T1000 (cell line): ENCODE data around the gene CEACAM21.

Experiments used
- DNase-seq: peaks from one replicate; lab custom pipeline; 2025; ENCODE audit warnings: mixed read lengths; lab: John Stamatoyannopoulos, UW

Gene CEACAM21

DNA sequence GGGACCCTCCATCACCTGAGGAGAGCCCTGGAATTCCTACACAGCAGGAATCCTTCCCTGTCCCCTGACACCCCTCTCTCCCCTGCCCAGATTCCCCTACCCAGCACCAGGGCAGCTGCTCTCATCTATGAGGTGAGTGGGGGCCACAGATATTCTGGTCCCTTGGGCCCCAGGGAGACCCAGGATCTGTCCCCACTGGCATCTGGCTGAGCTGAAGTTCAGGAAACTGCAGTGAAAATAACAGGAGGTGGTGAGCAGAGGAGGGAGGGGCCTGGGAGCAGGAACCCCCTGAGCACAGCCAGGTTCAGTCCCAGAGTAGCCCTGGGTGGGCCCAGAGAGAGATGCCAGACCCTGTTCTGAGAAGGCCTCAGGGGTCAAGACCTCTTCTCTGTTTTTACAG is 10.1 kb downstream of the CEACAM21 start:
- no peak for DNase-seq

DNA sequence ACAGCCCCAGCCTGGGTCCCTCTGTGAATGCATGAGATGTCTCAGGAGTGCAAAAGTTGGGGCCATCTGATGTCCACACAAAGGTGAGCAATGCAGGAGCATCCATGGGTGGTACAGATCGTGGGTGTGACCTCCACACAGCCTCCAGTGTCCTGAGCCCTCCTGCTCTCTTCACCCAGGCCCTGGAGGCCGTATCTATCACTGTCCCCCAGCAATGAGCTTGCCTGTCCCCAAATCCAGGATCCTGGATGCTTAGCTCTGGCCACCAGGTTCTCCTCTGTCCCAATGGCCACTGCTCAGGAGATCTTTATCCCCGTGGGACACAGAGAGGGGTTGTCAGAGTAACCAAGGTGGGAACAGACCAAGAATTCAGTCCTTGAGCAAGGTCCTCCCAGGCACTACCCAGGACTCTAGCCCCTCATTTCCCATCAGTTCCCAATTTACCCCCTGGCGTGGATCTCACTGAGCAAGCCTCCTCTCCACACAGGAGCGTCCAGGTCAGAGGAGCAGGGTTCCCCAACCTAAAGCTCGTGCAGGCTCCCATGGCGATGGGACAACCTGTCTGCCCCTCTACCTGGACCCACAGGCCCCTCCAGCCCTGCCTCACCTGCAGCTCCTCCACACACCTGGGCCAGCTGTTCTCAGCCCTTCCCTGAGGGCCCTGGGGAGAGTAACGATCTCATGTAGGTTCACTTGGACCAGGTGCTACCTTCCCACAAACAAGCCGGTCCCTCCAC is 11.3 kb downstream of the CEACAM21 start:
- DNase-seq = no peak

DNA sequence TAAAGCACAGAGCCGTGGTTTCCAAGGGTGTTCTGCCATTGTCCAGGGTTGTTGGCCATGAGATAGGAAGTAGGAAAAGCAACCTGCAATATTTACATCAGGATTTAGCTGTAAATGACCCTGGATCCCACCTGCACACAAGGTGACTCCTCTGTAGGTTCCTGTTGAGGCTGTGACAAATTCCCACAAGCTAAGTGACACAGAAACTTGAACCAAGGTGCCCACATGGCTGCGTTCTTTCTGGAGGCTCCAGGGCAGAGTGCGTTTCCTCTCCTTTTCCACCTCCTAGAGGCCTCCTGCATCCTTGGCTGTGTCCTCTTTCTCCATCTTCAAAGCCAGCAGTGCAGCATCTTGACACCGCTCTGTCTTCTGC is 11.9 kb downstream of the CEACAM21 start:
- no peak for DNase-seq

DNA sequence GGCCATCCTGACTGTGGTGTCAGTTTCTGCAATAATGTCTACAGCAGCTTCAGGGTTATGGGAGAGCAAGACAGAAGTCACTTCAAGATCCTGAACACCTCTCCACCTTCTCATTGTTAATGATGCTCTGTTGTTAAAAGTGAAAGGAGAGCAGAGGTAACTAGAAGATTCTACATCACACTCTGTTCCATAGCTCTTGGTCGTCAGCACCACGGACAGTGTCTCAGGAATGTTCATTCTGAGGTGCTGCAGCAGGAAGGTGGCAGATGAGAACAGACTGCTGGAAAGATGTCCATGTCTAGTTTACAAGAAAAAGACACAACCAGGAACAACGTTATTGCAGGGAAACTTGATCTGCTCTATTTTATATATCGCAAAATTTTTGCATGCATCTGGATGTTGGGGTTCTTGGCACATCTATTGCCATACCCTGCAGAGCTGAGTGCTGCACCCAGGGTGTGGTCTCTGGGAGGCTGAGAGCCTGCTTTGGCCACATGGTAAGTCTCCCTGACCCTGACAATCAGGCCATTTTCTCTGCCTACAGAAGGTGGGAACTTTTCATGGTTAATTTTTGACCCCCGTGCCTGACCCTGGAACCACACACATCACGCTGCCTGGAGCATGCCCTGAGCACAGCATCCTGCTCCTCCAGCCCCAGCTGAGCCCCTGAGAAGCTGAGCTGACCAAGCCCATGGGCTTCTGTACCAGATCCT is 12.7 kb downstream of the CEACAM21 start:
- no peak for DNase-seq

DNA sequence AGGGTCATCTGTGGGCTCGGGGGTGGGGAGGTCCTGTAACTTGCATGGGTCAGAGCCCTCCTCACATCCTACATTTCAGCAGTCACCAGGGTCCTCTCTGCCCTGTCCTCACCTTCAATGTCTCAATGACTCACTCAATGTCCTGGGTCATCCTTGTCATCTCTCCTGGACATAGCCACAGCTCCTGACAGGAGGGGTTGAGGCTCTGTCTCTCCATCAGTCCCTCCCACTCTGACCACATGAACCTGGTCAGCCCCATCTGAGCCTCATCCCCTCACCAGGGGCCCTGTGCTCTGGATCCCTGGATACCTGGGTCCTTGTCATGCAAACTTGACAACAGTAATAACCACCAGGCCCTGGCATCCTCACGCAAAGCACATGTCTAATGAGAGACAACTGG is 13.4 kb downstream of the CEACAM21 start:
- no peak for DNase-seq

DNA sequence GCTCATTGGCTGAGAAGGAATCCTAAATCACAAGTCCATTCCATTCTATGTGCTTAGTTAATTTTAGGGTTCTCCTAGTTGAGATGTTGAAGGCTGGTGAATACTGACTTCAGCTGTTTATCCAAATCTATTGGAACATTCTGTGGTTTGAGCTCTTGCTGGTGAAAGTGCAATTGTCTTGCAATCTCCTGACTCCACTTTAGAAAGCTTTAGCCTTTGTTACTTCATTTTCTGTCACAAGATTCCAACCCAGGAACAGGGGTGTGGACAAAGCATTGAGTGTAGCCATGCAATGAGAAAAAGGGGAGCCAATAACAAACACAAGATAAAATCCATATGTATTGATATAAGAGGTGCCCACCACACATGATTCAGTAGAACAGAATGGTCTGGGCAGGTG is 15.0 kb downstream of the CEACAM21 start:
- no peak for DNase-seq

DNA sequence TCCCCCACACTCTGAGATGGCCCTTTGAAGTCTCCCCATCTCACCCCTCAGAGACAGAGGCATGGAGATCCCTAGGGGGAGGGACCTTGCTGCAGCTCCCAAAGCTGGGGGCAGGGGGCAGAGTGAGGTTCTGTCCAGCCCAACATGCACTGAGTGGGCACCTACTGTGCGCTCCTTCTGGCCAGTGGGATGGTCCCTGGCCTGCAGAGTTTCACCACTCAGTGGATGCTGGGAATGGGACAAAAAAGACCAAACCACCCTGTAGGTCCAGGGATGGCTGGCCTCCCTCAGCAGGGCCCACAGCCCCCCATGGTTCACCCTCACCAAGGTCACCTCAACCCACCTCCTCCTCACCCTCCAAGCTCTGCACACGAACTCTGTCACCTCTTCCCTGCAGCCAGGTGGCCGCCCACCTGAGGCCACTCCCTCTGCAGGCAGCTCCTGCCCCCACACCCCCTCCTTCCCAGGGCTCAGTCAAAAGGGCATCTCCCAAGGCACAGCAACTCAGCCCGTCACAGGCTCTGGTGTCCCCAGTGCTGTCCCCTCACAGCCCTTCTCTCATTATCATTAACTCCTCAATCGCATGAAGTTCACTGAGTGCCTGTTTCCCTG is 16.1 kb downstream of the CEACAM21 start:
- DNase-seq = no peak

DNA sequence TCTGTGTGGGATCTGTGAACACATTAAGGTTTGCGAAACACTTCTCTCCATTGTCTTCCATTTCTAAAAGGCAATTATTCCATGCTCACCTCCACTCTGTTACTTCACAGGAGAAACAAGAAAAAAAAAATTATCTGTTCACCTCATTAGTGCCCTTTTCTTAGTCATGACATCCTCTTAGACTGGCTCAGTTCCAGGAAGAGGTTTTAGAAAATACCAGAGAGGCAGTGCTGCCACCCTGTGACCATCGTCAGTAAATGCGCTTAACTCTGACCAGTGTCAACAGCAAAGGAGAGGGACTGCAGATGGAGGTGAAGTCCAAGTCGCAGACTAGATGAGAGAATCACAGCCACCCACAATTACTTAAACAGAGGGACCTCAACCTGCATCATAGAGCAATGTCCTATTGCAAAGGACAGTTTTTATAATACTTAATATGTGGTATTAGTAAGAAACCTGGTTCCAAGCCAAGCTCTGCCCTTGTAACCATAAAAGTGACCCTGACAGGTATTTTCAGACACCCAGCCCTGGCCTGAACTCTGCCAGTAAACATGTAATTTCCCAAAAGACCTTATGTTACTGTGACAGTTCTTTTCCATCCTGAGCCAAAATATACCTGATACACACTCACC is 19.4 kb downstream of the CEACAM21 start:
- peak; percentile 5 for DNase-seq

DNA sequence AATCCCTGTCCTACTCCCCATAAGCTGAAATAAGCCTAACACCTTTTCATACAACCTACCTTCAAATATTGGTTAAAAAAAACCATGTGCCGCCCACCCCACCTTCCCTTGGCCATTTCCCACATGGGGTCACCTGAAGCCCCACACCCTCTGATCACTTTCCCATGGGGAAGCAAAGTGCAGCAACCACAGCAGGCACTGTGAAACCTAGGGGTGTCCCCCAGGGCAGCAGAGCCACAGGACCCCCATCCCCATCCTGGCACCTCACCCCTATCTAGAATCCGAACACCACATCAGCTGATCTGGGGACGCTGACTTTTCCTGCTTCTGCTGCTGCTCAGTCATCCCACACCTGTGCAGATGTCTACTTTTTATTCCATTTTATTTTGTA is 19.9 kb downstream of the CEACAM21 start:
- no peak for DNase-seq

DNA sequence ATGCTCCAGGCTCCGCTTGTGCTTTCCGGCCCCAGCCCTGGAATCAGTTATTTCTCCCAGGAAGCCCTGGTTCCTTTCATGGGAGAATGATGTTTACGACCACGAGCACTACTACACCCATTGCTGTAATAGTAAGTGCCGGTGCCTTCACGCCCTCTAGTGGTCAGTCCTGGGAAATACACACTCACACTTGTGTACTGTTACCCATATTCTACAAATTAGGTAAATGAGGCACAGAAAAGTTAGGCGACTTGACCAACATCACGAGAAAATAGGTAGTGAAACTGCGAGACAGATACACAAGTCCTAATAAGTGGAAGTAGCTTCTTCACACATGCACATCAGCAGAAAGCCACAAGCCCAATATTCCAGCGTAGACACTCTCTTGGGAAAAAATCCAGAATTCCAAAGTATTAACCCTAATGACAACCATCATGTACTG is 21.7 kb downstream of the CEACAM21 start:
- DNase-seq = peak; percentile 22

DNA sequence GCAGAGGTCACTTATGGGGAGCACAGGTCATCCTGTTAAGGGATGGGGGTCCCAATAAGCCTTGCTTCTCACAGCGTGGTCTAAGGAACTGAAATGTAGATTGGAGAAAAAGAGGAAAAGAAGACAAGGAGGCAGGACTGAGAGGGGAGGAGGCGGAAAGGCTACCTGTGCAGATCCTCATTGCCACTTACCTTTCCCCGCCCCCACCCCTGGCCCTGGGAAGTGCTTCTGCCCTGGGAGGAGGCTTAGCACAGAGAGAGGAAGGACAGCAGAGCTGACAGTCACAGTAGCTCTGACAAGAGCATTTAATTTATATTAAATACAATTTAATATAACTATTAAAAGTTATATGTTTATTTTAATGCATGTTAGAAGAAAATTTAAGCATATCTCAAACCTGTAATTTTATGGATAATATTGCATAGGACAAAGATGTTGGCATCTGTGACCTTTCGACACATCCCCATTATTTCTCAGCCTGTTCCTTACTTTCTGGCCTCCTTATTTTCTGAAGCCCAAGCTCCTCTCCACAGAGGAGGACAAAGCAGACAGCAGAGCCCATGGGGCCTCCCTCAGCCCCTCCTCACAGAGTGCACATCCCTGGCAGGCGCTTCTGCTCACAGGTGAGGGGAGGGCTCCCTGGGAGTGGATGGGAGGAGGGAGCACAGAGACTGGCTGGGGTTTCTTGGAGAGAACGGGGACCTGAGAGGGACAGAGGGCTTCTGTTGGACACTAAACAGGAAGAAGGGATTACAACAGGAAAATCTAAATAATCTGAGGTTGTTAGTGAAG is 23.4 kb downstream of the CEACAM21 start:
- DNase-seq = no peak

DNA sequence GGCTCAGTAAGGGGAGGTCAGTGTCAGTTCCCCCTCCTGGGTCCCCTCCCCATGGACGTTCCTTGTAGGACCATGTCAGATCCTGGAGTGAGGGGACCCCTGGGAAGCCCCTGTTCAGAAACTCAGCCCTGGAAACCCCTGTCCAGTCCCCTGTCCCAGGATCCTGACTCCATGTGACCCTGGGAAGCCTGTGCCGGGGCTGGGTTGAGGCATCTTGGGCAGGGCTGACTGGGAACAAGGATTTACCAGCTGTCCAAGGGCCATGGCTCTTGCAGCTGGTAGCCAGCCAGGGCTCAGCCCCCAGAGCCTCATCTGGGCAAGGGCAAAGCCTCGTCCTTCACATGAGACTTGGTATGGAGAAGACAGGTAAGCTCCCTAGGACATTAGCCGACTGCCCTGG is 25.8 kb downstream of the CEACAM21 start:
- DNase-seq = no peak

DNA sequence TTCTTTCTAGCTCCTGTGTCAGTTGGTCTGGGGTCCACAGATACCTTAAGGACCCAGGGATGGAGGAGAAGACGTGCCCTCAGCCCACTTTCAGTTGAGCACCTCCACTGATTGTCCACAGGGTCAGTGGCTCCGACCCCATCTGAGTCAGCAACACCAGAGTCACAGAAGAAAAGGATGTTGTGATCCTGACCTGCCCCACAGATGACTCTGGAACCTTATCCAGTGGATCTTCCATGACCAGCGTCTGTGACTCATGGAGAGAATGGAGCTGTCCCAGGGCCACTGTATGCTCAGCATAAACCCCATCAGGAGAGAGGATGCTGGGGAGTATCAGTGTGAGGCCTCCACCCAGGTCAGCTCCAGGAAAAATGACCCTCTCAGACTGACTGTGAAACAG is 28.9 kb downstream of the CEACAM21 start:
- no peak for DNase-seq

DNA sequence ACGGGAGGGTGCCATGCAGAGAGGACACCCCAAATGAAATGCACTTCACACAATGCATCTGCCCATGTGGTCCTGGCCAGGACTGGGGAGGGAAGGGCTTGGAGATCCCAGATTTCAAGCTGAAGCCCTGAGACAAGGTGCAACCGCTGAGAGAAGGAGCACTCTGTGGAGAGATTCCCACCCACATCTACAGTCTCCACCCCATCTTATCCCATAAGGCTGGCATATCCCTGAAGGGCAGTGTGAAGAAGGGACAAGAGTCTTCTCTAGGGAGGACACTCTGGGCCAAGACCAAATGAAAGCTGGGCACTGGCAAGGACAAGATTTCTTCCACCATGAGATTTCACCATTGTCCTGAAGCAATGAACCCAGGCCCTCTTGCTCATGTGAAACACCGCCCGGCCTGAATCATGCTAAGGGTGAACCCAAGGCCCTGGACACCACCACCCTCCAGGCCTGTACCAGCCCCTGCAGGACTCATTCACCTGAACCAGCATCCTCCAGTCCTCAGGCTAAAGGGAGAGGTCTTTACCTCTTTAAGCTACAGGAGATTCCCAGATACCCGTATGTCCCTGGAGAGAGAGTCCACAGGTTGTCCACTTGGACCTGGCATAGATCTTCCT is 30.4 kb downstream of the CEACAM21 start:
- DNase-seq = no peak

DNA sequence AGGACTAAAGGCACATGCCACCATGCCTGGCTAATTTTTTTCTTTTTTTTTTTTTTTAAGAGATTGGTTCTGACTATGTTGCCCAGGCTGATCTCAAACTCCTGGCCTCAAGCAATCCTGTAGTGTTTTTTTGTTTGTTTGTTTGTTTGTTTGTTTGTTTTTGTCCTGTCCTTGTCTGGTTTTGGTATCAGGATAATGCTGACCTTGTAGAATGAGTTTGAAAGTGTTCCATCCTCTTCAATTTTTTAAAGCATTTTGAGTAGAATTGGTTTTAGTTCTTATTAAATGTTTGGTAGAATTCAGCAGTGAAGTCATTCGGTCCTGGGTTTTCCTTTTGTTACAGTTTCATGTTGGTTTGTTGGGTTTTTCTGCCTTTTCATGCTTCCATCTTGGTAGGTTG is 31.7 kb downstream of the CEACAM21 start:
- no peak for DNase-seq

DNA sequence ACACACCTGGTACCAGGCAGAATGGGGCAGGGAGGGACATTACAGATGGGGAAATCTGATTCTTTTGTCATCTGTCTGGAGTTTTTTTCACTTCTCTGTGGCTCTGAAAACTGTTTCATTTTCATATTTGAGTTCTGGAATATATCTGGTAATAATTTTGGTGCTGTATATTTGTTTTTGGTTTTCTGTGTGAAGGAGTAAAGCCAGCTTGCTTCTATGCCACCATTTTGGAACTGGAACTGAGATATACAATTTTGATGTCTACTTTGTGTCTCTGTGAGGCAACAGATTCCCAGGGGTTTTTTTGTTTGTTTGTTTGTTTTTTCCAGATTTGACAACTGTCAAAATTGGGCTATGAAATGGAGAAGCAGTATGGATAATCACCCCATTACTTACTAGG is 34.8 kb downstream of the CEACAM21 start:
- no peak for DNase-seq

DNA sequence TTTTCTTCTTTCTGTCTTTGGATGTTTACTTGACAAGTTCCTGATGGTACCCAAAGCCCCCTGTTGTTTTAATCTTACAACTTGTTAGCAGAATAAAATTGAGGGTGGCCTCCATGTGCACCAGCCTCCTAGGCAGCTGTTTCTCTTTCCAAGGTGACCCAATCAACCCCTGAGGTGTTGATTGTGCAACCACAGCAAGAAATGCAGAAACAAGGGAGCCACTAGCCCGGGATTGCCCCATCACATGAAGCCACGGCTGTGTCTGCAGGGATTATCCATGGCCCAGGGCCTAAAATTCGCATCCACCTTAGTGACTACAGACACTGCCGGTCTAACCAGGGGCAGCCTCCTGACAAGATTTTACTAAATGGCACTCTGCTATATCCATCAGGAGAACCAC is 36.5 kb downstream of the CEACAM21 start:
- DNase-seq = no peak

DNA sequence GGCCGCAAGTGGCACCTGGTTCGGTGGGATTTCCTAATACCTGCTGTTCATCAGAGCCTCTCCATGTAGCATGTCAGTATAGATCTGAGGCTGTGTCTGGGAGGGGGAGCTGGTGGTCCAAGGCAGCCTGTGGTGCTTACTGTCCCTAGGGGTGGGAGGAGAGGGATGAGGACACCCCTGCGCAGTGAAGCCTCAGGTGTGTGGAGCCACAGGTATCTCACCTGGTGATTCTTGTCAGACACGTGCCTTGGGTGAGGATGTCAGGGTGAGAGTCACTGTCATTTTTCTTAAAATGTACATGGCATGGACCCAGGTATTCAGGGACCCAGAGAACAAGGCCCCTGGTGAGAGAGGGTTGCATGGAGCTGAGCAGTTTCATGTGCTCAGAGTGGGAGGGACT is 39.2 kb downstream of the CEACAM21 start:
- DNase-seq = no peak

DNA sequence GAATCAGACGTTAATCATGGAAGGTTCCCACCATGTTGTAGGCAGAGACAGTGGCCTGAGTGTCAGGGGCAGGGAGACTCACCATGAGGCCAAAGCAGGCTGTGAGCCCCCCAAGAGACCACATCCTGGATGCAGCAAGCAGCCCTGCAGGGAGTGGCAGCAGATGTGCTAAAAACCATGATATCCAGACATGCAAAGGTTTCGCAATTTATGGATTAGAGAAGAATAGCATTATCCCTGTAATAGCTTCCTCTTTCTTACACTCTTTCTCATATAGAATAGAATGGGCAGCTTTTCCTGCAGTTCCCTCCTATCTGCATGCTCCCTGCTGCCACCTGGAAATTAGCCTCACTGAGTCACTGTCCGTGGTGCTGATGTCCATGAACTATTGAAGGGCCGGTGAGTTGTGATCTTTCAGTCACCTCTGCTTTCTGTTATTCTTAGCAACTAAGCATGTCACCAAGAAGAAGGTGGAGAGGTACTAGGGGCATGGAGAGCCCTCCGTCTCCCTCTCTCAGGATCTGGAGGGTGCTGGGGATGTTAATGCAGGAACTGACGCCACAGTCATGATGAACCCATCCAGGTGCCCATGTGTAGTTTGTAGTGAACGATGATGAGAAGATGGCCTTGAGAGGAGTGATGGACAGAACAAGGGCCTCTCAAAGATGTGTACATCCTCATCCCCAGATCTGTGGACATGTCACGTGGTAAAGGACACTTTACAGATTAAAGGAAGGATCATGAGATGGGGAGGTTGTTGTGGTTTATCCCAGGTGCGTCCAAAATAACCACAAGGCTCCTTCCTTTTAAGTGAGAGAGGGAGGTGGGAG is 41.0 kb downstream of the CEACAM21 start:
- DNase-seq = no peak

DNA sequence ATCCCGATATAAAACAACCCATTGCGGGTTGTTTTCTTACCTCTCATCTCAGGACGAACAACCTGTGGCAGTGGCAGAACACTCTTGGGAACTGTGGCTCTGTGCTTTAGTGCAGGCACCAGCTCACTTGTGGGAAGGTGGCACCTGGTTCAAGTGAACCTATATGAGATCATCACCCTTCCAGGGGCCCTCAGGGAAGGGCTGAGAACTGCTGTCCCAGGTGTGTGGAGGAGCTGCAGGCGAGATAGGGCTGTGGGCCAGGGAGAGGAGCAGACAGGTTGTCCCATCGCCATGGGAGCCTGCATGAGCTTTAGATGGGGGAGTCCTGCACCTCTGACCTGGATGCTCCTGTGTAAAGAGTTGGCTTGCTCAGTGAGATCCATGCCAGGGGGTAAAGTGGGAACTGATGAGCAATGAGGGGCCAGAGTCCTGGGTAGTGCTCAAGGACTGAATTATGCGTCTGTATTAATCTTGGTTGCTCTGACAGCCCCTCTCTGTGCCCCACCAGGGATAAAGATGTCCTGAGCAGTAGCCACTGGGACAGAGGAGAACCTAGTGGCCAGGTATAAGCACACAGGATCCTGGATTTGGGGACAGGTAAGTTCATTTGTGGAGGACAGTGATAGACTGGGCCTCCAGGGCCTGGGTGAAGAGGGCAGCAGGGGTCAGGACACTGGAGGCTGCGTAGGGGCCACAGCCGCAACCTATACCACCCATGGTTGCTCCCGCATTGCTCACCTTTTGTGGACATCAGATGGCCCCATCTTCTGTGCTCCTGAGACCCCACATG is 42.2 kb downstream of the CEACAM21 start:
- no peak for DNase-seq
